Osteoblast (primary cell): Measurements from ENCODE around the gene SMS. TPM values are rescaled to one million over a fixed set of nuclear protein-coding genes. Genes with fewer than 3 reads are reported as not detected.

Experiments
- DNase-seq: peaks from one replicate; pipeline ENCODE4 v3.0.0; 2011; ENCODE audit warnings: low spot score, mixed read lengths; ENCODE audit not compliant: insufficient read length; ENCODE audit errors: missing footprints
- H2AFZ ChIP-seq: 2 replicates; pipeline ENCODE4 v1.6.0; 2011; ENCODE audit warnings: mild to moderate bottlenecking, low read length
- H3K27ac ChIP-seq: 2 replicates; pipeline ENCODE4 v1.5.1; 2011; ENCODE audit warnings: mild to moderate bottlenecking, low read depth, low read length, moderate library complexity
- H3K27me3 ChIP-seq: 2 replicates; pipeline ENCODE4 v1.6.0; 2012; ENCODE audit warnings: mild to moderate bottlenecking, control low read depth, inconsistent platforms, low read length, moderate library complexity; ENCODE audit not compliant: insufficient read depth
- H3K36me3 ChIP-seq: 2 replicates; pipeline ENCODE4 v1.5.1; 2011; ENCODE audit warnings: mild to moderate bottlenecking, low read length, control low read depth, moderate library complexity; ENCODE audit not compliant: insufficient read depth
- H3K4me1 ChIP-seq: 2 replicates; pipeline ENCODE4 v1.5.1; 2011; ENCODE audit warnings: mild to moderate bottlenecking, low read length, control low read depth, moderate library complexity; ENCODE audit not compliant: insufficient read depth
- H3K4me2 ChIP-seq: 2 replicates; pipeline ENCODE4 v1.6.0; 2011; ENCODE audit warnings: mild to moderate bottlenecking, low read length; ENCODE audit not compliant: insufficient read depth
- H3K4me3 ChIP-seq: fragments of 200-600 bp; sonication (generic); 3 replicates; pipeline ENCODE4 v1.5.1; 2012; ENCODE audit warnings: mild to moderate bottlenecking, low read length, inconsistent platforms; ENCODE audit not compliant: insufficient read depth
- H3K79me2 ChIP-seq: 2 replicates; pipeline ENCODE4 v1.6.0; 2012; ENCODE audit warnings: mild to moderate bottlenecking, low read length, control low read depth, inconsistent platforms; ENCODE audit not compliant: insufficient read depth
- H3K9me3 ChIP-seq: 2 replicates; pipeline ENCODE4 v1.5.1; 2011; ENCODE audit warnings: low read depth, low read length, control low read depth
- H4K20me1 ChIP-seq: 2 replicates; pipeline ENCODE4 v1.6.0; 2012; ENCODE audit warnings: mild to moderate bottlenecking, low read length, control low read depth; ENCODE audit not compliant: insufficient read depth
- total RNA-seq: library from RNA; depleted of rRNA; stranded (reverse); fragments of >200 nt; gene quantifications from 2 replicates; pipeline ENCODE4 v1.2.3, GENCODE V29; 2012
- TF ChIP-seq, protein P1 (sequence below): IDR thresholded peaks from 2 replicates; pipeline ENCODE4 v1.5.1; 2011; ENCODE audit warnings: mild to moderate bottlenecking, low read depth, low read length, moderate library complexity; ENCODE audit errors: extremely low read depth

SMS gene
- total RNA-seq, 1 donor = 76.0 TPM

DNA sequence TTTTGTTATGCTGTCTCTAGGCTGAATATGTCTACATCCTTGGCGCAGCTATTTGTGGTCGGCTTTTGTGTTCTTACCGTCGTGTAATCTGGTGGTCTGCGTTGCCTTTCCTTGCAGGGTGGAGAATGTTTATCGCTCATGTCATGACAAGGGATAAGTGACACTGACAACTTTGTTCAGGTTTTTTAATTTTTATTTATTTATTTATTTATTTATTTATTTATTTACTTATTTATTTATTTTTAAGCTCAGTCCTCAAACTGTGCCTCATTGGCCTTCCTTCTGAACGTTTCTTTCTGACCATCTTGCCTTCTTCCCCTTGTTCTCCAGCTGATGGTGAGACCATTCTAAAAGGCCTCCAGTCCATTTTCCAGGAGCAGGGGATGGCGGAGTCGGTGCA, 26.4 kb downstream of the SMS start:
- peak; percentile 54 for DNase-seq
- no peak overlapping the region for H3K4me3 ChIP-seq
- H3K27ac ChIP-seq = no peak overlapping the region
- peaks cover 3% of the 10 kb centered on the region for H4K20me1 ChIP-seq
- no peaks in the 10 kb centered on the region for H3K9me3 ChIP-seq
- no peak overlapping the region for H2AFZ ChIP-seq
- H3K79me2 ChIP-seq = peaks cover 78% of the 10 kb centered on the region
- no peak overlapping the region for H3K4me2 ChIP-seq
- TF ChIP-seq, protein P1, sequence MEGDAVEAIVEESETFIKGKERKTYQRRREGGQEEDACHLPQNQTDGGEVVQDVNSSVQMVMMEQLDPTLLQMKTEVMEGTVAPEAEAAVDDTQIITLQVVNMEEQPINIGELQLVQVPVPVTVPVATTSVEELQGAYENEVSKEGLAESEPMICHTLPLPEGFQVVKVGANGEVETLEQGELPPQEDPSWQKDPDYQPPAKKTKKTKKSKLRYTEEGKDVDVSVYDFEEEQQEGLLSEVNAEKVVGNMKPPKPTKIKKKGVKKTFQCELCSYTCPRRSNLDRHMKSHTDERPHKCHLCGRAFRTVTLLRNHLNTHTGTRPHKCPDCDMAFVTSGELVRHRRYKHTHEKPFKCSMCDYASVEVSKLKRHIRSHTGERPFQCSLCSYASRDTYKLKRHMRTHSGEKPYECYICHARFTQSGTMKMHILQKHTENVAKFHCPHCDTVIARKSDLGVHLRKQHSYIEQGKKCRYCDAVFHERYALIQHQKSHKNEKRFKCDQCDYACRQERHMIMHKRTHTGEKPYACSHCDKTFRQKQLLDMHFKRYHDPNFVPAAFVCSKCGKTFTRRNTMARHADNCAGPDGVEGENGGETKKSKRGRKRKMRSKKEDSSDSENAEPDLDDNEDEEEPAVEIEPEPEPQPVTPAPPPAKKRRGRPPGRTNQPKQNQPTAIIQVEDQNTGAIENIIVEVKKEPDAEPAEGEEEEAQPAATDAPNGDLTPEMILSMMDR = no peak
- no peaks in the 10 kb centered on the region for H3K27me3 ChIP-seq
- peaks cover 20% of the 10 kb centered on the region for H3K4me1 ChIP-seq
- H3K36me3 ChIP-seq = peaks cover 16% of the 10 kb centered on the region

GRCh38 chrX:21968333-21968732, 27.8 kb downstream of the SMS start:
- Histone ChIP-seq H3K4me1 (peaks cover 19% of the 10 kb centered on the region), H4K20me1 (no peaks in the 10 kb centered on the region), H3K4me3 (no peak overlapping the region), H3K4me2 (no peak overlapping the region), H3K9me3 (no peaks in the 10 kb centered on the region), H3K27ac (no peak overlapping the region), H3K27me3 (no peaks in the 10 kb centered on the region), H2AFZ (no peak overlapping the region), H3K36me3 (peaks cover 16% of the 10 kb centered on the region), H3K79me2 (peaks cover 71% of the 10 kb centered on the region)
- TF ChIP-seq, protein P1 = no peak
- peak; percentile 63 for DNase-seq

GRCh38 chrX:21970326-21970725, 29.8 kb downstream of the SMS start:
- no peaks in the 10 kb centered on the region for H3K27me3 ChIP-seq
- H3K9me3 ChIP-seq = no peaks in the 10 kb centered on the region
- H3K4me1 ChIP-seq = peaks cover 18% of the 10 kb centered on the region
- H3K4me3 ChIP-seq = no peak overlapping the region
- DNase-seq = no peak
- H3K79me2 ChIP-seq = peaks cover 67% of the 10 kb centered on the region
- H4K20me1 ChIP-seq = no peaks in the 10 kb centered on the region
- H3K36me3 ChIP-seq = peaks cover 21% of the 10 kb centered on the region
- no peak overlapping the region for H3K4me2 ChIP-seq
- no peak overlapping the region for H2AFZ ChIP-seq
- no peak overlapping the region for H3K27ac ChIP-seq
- TF ChIP-seq, protein P1 = no peak

- Histone ChIP-seq H3K36me3 (peaks cover 30% of the 10 kb centered on the region), H3K79me2 (peaks cover 57% of the 10 kb centered on the region), H4K20me1 (no peaks in the 10 kb centered on the region), H3K4me1 (peaks cover 18% of the 10 kb centered on the region), H3K9me3 (no peaks in the 10 kb centered on the region), H3K27ac (peak overlapping the region; percentile 80), H3K27me3 (no peaks in the 10 kb centered on the region), H3K4me3 (no peak overlapping the region), H3K4me2 (no peak overlapping the region), H2AFZ (no peak overlapping the region)
- DNase-seq = no peak
- TF ChIP-seq, protein P1 = no peak
These were observed 31.5 kb downstream of the SMS start for GRCh38 chrX:21972046-21972445.
